ENCODE results near the gene FCRLB.

DNA sequence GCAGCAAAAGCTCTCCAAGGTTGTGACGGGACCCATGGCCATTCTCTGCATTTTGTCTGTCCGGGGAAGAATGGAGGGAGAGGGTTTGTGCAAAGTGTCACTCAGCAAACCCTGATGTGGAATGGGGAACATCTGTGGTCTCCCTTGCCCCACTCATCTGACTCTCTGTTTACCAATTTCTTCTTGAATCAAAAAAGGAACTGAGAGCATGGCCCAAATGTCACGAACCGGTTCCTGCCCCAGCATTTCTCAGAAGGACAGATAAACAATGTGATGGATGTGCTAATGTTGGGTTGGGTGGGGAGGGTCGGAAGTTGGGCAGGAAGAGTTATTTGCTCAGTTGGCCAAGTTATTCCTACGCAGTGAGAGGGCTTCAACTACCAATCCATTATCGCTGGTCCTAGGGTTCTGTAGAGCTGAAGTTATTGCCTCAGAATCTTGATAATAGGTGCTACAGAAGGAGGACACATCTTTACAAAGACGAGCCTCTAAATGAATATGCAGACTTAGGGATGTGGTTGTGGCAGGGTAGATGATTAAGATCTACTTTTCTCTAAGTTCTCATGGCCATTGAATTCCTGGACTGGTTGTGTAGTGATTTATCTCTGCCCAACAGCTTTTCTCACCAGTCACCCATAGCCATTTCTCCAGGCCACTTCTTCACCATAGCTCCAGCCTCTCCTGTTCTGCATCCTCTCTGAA, 18.7 kb downstream of the FCRLB start:
- TF ChIP-seq, protein P1, sequence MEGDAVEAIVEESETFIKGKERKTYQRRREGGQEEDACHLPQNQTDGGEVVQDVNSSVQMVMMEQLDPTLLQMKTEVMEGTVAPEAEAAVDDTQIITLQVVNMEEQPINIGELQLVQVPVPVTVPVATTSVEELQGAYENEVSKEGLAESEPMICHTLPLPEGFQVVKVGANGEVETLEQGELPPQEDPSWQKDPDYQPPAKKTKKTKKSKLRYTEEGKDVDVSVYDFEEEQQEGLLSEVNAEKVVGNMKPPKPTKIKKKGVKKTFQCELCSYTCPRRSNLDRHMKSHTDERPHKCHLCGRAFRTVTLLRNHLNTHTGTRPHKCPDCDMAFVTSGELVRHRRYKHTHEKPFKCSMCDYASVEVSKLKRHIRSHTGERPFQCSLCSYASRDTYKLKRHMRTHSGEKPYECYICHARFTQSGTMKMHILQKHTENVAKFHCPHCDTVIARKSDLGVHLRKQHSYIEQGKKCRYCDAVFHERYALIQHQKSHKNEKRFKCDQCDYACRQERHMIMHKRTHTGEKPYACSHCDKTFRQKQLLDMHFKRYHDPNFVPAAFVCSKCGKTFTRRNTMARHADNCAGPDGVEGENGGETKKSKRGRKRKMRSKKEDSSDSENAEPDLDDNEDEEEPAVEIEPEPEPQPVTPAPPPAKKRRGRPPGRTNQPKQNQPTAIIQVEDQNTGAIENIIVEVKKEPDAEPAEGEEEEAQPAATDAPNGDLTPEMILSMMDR (IDR thresholded peaks at IDR 0.05), result no peak
- no peak for TF ChIP-seq POLR2AphosphoS5 (IDR thresholded peaks at IDR 0.05; ENCODE audit: low read depth, low read length)

Data from Panc1 (cell line).